ENCODE measurements around the gene ABCF2.

Gene ABCF2

DNA sequence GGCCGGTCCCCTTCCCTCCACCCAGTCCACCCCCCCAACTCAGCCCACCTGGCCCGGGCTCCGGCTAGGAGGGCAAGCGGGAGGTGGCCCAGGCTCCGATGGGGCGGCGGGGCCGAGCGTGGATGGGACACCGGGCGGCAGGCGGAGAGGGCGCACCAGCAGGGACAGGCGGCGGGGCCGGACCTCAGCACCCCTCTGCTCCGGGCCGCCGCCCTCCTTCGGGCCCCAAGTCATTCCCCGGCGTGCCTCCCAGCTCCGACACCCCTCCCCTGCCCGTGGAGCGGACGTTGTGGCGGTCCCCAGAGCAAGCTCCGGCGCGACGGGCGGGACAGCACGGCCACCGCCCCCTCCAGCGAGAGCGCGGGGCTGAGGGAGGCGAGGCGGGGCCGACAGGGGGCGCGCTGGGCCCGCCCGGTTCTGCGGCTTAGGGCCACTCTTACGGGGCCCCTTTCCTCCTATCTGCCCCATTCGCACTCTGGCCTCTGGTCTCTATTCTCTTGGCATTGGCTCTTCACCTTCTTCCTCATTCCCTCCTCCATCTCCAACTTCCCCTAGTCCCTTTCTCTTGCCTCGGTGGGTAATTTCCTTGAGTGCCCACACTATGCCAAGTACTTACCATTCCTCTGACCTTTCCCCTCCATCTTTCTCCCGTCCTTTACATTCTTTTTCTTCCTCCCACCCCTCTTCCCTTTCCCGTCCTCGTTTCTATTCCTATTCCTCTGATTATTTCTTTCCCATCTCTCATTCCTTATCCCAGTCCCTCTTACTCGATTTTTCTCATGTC, 58.8 kb downstream of the ABCF2 start:
- no peak overlapping the region for H3K4me3 ChIP-seq (ENCODE audit: low read depth, low read length)
- TF ChIP-seq, protein P1, sequence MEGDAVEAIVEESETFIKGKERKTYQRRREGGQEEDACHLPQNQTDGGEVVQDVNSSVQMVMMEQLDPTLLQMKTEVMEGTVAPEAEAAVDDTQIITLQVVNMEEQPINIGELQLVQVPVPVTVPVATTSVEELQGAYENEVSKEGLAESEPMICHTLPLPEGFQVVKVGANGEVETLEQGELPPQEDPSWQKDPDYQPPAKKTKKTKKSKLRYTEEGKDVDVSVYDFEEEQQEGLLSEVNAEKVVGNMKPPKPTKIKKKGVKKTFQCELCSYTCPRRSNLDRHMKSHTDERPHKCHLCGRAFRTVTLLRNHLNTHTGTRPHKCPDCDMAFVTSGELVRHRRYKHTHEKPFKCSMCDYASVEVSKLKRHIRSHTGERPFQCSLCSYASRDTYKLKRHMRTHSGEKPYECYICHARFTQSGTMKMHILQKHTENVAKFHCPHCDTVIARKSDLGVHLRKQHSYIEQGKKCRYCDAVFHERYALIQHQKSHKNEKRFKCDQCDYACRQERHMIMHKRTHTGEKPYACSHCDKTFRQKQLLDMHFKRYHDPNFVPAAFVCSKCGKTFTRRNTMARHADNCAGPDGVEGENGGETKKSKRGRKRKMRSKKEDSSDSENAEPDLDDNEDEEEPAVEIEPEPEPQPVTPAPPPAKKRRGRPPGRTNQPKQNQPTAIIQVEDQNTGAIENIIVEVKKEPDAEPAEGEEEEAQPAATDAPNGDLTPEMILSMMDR (IDR thresholded peaks at IDR 0.05; ENCODE audit: borderline replicate concordance, insufficient read depth, low read depth, low read length), result peak; percentile 82

DNA sequence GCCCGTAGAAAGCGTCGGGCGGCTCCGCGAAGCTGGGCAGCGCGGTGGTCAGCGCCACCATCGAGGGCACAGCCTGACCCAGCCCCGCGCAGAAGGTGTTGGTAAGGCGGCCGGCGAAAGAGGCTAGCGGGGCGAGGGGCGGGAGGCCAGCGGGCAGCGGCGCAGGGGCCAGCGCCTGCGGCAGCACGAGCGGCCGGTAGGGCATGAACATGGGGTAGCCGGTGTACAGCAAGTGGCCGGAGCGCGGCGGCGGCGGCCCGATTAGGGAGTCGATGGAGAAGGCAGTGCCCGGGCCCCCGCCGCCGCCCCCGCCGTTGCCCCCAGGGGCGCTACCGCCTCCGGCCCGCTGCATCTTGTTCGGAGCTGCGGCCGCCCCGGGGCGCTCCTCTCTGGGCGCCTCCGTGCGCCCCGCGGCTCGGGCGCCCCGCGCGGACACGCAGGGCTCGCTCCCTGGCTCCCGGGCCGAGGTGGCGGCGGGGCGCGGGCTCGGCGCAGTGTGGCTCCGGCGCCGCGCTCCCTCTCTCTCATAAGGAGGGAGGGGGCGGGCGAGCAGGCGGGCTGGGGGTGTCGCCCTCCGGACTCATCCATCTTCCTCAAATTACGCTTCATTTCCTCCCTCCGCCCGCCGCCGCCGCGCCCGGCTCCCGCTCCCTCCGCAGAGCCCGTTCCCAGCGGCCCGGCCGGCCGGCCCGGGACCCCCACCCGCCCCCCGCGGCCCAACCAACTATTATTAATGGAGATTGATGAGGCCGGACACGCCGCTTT, 59.6 kb downstream of the ABCF2 start, which contains the start of gene GBX1:
GBX1 (minus strand) TSS at position 498 of the 765 bp plus-strand sequence; CDS start at position 352, 146 bp downstream.
- TF ChIP-seq, protein P1 (IDR thresholded peaks at IDR 0.05; ENCODE audit: borderline replicate concordance, insufficient read depth, low read depth, low read length), result no peak
- no peak within 1 kb of the TSS for H3K4me3 ChIP-seq (ENCODE audit: low read depth, low read length)

DNA sequence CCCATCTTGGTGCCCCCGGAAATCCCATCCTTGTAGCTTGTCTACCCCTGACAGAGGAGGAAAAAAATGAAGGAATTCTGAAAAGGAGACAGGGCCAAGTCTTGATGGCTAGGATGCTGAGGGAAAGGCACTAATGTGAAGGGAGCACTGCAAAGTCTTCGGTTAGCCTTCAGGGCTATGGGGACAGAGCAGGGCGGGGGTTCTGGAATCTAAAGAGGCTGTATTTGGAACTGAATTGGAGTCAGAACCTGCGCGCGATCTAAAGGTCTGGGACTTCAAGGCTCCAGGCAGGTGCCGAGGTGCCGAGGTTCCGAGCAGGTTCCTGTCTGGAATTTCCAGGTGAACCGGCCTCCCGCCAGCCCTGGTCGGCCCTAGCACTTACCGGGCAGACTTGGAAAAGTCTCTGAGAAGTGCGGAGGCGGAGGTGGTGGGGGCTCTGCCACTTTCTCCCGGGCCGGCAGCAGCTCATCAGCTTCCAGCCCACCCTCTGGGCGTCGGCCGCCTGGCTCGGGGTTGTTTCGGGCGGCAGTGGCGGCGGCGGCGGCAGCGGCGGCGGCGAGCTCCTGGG, 60.3 kb downstream of the ABCF2 start:
- TF ChIP-seq, protein P1 (IDR thresholded peaks at IDR 0.05; ENCODE audit: borderline replicate concordance, insufficient read depth, low read depth, low read length), result no peak
- no peak overlapping the region for H3K4me3 ChIP-seq (ENCODE audit: low read depth, low read length)
